NCI-H526 (cell line): Measurements from ENCODE around the gene LRRC8D.
"Not testable (repeated sequence)": the region's sequence is repeated elsewhere in the genome, so short reads cannot be mapped to it uniquely, and the experiment has no call there.

ENCODE experiments used
- DNase-seq, 2 experiments: peaks; one replicate each; lab custom pipeline; 2025; lab: John Stamatoyannopoulos, UW

LRRC8D gene

GRCh38 chr1:89962024-89962741 lies 141.4 kb downstream of the LRRC8D start:
- DNase-seq: no peak

GRCh38 chr1:89962742-89963075 lies 141.9 kb downstream of the LRRC8D start:
- DNase-seq: no peak

- DNase-seq: no peak
Observed at GRCh38 chr1:89965193-89965768, 144.4 kb downstream of the LRRC8D start.

DNA sequence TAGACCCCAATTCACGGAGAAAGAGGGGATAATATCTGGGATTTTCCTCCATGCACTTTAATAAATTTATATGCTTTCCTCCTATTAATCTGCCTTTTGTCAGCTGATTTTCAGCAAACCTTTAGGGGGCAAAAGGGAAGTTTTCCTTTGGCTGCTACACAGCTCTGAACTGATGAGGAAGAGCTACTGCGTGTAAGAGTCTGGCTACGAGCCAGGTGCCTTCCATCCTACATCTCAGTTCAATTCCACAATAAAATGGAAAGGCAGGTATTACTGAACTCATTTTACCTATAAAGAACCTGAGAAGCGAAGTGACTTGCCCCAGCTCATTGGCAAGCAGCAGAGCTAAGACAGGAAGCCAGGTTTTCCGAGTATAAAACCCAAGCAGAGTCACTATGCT lies 145.8 kb downstream of the LRRC8D start:
- no peak for DNase-seq

DNA sequence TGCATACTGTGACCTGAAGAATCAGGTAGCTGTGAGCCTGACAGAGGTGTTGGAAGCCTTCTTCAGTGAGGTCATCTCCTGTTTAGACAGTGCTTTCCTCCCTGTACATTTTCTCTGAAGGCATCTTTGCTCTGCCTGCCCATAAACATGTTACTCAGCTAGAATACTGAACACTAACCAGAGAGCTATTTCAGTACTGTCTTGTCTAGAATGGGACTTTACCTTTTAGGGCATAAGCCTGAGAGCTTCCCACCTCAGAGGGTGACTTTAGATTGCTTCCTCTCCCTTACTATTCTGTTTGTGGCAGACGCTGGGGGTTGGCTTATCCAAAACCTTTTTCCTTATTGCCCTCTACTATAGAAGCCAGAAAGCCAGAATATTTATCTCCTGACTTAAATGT lies 150.8 kb downstream of the LRRC8D start:
- no peak for DNase-seq

- no peak for DNase-seq
Observed at GRCh38 chr1:89972024-89972423, 151.2 kb downstream of the LRRC8D start.

GRCh38 chr1:89973471-89974127 lies 152.8 kb downstream of the LRRC8D start:
- no peak for DNase-seq

DNA sequence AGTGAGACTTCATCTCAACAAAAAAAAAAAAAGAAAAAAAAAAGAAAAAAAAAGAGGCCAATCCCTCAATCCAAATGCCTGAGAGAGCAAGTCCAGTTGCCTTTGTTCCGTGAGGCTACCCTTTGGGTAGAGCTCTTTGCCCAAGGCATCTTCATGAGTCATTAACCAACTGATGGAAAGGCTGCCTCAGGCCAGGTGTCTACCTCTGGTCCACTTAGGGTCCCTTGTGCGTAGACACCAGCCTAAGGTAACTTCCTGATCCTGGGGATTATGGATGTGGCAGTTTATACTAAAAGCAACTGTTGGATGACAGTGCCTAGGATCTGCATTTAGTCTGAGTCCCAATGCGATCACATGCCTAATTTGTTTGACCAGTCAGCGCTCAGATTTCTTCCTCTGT lies 153.4 kb downstream of the LRRC8D start:
- no peak for DNase-seq

- DNase-seq: no peak
Observed at GRCh38 chr1:89974696-89975470, 154.1 kb downstream of the LRRC8D start.

DNA sequence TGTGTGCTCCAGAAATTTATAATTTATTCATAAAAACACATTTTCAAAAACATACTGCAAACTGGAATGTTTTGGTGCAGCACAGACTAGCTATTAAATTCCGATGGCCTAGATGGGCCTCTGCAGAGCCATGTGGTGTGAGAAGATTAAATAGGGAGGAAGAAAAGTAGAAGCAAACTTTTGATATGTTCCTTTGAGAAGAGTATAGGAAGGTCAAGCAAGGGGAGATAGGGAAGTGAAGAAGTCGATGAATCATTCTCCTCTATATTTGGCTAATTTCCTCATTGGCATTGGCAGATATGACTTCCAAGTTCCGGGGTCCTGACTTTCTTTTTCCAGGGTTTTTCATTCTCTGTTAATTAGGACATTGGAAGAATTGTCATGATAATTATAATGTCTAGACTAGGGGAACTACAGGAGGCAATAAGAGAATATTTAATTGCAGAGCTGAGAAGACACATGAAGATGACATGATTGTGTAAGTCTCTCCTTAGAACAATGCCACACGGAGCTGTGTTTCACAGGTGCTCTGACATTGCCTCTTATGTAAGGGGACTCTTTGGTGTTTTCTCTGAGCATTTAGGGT lies 154.8 kb downstream of the LRRC8D start:
- DNase-seq: no peak

DNA sequence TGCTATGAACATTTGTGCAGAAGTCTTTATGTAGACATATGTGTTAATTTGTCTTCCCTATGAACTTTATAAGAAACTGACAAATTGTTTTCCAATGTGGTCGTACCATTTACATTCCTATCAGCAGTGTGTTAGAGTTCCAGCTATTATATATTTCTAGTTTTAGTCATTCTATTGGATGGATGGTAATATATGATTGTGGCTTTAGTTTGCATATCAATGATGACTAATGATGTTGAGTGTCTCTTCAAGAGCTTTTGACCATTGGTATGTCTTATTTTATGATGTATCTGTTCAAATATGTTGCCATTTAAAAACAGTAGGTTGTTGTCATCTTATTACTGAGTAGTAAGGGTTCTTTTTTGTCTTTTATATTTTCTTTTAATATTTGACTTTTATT lies 157.9 kb downstream of the LRRC8D start:
- no peak for DNase-seq

- DNase-seq: peak in 1 of 2 experiments; percentile 43
Observed at GRCh38 chr1:89980605-89981004, 159.8 kb downstream of the LRRC8D start.

- not testable (repeated sequence) for DNase-seq
Observed at GRCh38 chr1:89982846-89983245, 162.0 kb downstream of the LRRC8D start.

GRCh38 chr1:89984564-89985116 lies 163.8 kb downstream of the LRRC8D start:
- DNase-seq: not testable (repeated sequence)

DNA sequence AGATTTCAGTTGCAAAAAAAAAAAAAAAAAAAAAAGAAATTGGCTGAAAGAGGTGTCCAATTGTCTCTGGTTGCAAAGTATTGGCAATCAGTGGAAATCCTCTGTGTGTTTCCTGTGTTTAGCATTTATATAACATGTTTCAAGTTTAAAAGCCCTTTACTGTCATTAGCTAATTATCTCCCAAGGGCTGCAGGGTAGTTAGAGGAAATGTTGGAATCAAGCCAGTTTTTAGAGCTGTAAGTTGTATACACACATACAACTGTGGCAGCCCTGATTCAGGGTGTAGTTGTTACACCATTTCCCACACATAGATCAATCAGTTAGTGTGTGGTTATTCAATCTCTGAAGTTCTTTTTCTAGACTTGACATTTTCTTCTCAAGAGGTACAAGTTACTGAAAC lies 165.2 kb downstream of the LRRC8D start:
- no peak for DNase-seq
